Neural cell (in vitro differentiated cells): ENCODE measurements around the gene PTGER1. TPM values are rescaled to one million over a fixed set of nuclear protein-coding genes. Genes with fewer than 3 reads are reported as not detected.

Experiments used
- H2AFZ ChIP-seq: fragments of 200-600, 300-800 bp; sonication (generic), shearing (Covaris generic); 2 replicates; pipeline ENCODE4 v1.6.0; 2014; ENCODE audit warnings: low read depth, mild to moderate bottlenecking, antibody characterized with exemption, low read length, moderate library complexity
- H3F3A ChIP-seq: fragments of 200-600 bp; shearing (Covaris generic); 2 replicates; pipeline ENCODE4 v1.6.1; 2016; ENCODE audit warnings: mild to moderate bottlenecking, moderate library complexity, mixed read lengths, antibody characterized with exemption, low read length; ENCODE audit not compliant: insufficient read depth, poor library complexity, severe bottlenecking
- H3K27ac ChIP-seq: fragments of 200-600, 300-800 bp; sonication (generic), shearing (Covaris generic); 2 replicates; pipeline ENCODE4 v1.5.1; 2014; ENCODE audit warnings: mild to moderate bottlenecking, low read length, moderate library complexity
- H3K27me3 ChIP-seq: fragments of 300-800, 200-600 bp; sonication (generic), shearing (Covaris generic); 2 replicates; pipeline ENCODE4 v1.6.0; 2014; ENCODE audit warnings: mild to moderate bottlenecking, low read depth, low read length, moderate library complexity; ENCODE audit not compliant: insufficient read depth
- H3K36me3 ChIP-seq: fragments of 300-800, 200-600 bp; sonication (generic), shearing (Covaris generic); 2 replicates; pipeline ENCODE4 v1.5.1; 2014; ENCODE audit warnings: mild to moderate bottlenecking, antibody characterized with exemption, low read length, moderate library complexity; ENCODE audit not compliant: insufficient read depth
- H3K4me2 ChIP-seq: fragments of 300-800, 200-600 bp; sonication (generic), shearing (Covaris generic); 2 replicates; pipeline ENCODE4 v1.6.0; 2014; ENCODE audit warnings: mild to moderate bottlenecking, low read length
- H3K4me3 ChIP-seq: fragments of 300-800, 200-600 bp; sonication (generic), shearing (Covaris generic); 2 replicates; pipeline ENCODE4 v1.5.1; 2014; ENCODE audit warnings: mild to moderate bottlenecking, low read length, moderate library complexity
- H3K79me2 ChIP-seq: fragments of 200-600 bp; shearing (Covaris generic); replicated peaks from 2 replicates; pipeline ENCODE4 v1.6.0; 2014; ENCODE audit warnings: mild to moderate bottlenecking, low read length, moderate library complexity; ENCODE audit not compliant: insufficient read depth
- H3K9ac ChIP-seq: fragments of 300-800, 200-600 bp; sonication (generic), shearing (Covaris generic); 2 replicates; pipeline ENCODE4 v1.6.1; 2016; ENCODE audit warnings: mild to moderate bottlenecking, low read length, mixed read lengths
- H3K9me2 ChIP-seq: fragments of 200-600 bp; shearing (Covaris generic); 2 replicates; pipeline ENCODE4 v1.6.1; 2016; ENCODE audit warnings: mild to moderate bottlenecking, low read length, mixed read lengths; ENCODE audit not compliant: insufficient read depth
- H3K9me3 ChIP-seq: fragments of 200-600, 300-800 bp; sonication (generic), shearing (Covaris generic); 2 replicates; pipeline ENCODE4 v1.6.1; 2016; ENCODE audit warnings: mild to moderate bottlenecking, mixed run types, low read length, moderate library complexity, mixed read lengths
- H4K20me1 ChIP-seq: fragments of 200-600 bp; shearing (Covaris generic); 2 replicates; pipeline ENCODE4 v1.6.1; 2016; ENCODE audit warnings: mild to moderate bottlenecking, mixed run types; ENCODE audit not compliant: insufficient read depth
- EP300 ChIP-seq: fragments of 450-650 bp; conservative IDR thresholded peaks from 2 replicates; pipeline ENCODE4 v1.6.1; 2014; ENCODE audit warnings: antibody characterized with exemption, mild to moderate bottlenecking, moderate library complexity; ENCODE audit not compliant: poor library complexity, severe bottlenecking
- EZH2 ChIP-seq: fragments of 200-600, 300-800 bp; shearing (Covaris generic), sonication (generic); IDR thresholded peaks from 2 replicates; pipeline ENCODE4 v1.6.1; 2014; ENCODE audit warnings: antibody characterized with exemption, low read length, borderline replicate concordance, mild to moderate bottlenecking; ENCODE audit not compliant: insufficient read depth, poor library complexity, severe bottlenecking
- MXI1 ChIP-seq: fragments of 450-650 bp; conservative IDR thresholded peaks from 2 replicates; pipeline ENCODE4 v1.6.1; 2014; ENCODE audit warnings: antibody characterized with exemption, mild to moderate bottlenecking; ENCODE audit not compliant: poor library complexity, severe bottlenecking
- POLR2AphosphoS5 ChIP-seq: IDR thresholded peaks from 2 replicates; pipeline ENCODE4 v1.6.1; 2012
- RAD21 ChIP-seq: fragments of 450-650 bp; conservative IDR thresholded peaks from 2 replicates; pipeline ENCODE4 v1.6.1; 2014; ENCODE audit warnings: antibody characterized with exemption, mild to moderate bottlenecking, moderate library complexity
- TAF1 ChIP-seq: IDR thresholded peaks from 2 replicates; pipeline ENCODE4 v1.6.1; 2012; ENCODE audit warnings: low read depth
- polyA plus RNA-seq: library from polyadenylated mRNA; depleted of rRNA; stranded (reverse); fragments of >200 nt; gene quantifications from 2 replicates; pipeline ENCODE4 v1.2.3, GENCODE V29; 2014
- TF ChIP-seq, protein P1 (sequence below): IDR thresholded peaks from 2 replicates; pipeline ENCODE4 v1.6.1; 2012; ENCODE audit warnings: borderline replicate concordance

Gene PTGER1
- polyA plus RNA-seq, 1 donor from 2014 or later: not detected

DNA sequence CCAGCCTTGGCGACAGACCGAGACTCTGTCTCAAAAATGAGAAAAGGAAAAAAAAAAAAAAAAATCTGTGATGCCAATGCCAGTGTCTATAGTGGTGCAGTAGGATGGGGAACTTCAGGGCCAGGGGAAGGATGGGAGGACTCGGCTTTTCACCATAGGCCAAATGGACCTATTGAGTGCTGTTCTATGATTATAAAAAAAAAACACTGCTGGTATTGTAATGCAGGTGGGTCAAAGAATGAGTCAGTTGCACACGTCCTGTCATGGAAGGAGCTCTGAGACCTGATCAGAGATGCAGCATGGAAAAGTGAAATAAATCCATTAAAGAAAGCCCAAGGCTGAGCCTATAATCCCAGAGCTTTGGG lies 36.1 kb upstream of the PTGER1 start:
- Histone ChIP-seq H3K4me3 (no peak overlapping the region), H3K9me2 (no peaks in the 10 kb centered on the region), H3K9me3 (no peaks in the 10 kb centered on the region), H3K27ac (no peak overlapping the region), H2AFZ (no peak overlapping the region), H4K20me1 (no peaks in the 10 kb centered on the region), H3K4me2 (no peak overlapping the region), H3K36me3 (no peaks in the 10 kb centered on the region), H3K27me3 (no peaks in the 10 kb centered on the region), H3K9ac (no peak overlapping the region), H3K79me2 (peaks cover 3% of the 10 kb centered on the region), H3F3A (no peaks in the 10 kb centered on the region)
- TF ChIP-seq, protein P1, sequence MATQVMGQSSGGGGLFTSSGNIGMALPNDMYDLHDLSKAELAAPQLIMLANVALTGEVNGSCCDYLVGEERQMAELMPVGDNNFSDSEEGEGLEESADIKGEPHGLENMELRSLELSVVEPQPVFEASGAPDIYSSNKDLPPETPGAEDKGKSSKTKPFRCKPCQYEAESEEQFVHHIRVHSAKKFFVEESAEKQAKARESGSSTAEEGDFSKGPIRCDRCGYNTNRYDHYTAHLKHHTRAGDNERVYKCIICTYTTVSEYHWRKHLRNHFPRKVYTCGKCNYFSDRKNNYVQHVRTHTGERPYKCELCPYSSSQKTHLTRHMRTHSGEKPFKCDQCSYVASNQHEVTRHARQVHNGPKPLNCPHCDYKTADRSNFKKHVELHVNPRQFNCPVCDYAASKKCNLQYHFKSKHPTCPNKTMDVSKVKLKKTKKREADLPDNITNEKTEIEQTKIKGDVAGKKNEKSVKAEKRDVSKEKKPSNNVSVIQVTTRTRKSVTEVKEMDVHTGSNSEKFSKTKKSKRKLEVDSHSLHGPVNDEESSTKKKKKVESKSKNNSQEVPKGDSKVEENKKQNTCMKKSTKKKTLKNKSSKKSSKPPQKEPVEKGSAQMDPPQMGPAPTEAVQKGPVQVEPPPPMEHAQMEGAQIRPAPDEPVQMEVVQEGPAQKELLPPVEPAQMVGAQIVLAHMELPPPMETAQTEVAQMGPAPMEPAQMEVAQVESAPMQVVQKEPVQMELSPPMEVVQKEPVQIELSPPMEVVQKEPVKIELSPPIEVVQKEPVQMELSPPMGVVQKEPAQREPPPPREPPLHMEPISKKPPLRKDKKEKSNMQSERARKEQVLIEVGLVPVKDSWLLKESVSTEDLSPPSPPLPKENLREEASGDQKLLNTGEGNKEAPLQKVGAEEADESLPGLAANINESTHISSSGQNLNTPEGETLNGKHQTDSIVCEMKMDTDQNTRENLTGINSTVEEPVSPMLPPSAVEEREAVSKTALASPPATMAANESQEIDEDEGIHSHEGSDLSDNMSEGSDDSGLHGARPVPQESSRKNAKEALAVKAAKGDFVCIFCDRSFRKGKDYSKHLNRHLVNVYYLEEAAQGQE: no peak
- TF ChIP-seq EP300 (no peak), RAD21 (no peak), EZH2 (no peak), TAF1 (no peak), POLR2AphosphoS5 (no peak)

DNA sequence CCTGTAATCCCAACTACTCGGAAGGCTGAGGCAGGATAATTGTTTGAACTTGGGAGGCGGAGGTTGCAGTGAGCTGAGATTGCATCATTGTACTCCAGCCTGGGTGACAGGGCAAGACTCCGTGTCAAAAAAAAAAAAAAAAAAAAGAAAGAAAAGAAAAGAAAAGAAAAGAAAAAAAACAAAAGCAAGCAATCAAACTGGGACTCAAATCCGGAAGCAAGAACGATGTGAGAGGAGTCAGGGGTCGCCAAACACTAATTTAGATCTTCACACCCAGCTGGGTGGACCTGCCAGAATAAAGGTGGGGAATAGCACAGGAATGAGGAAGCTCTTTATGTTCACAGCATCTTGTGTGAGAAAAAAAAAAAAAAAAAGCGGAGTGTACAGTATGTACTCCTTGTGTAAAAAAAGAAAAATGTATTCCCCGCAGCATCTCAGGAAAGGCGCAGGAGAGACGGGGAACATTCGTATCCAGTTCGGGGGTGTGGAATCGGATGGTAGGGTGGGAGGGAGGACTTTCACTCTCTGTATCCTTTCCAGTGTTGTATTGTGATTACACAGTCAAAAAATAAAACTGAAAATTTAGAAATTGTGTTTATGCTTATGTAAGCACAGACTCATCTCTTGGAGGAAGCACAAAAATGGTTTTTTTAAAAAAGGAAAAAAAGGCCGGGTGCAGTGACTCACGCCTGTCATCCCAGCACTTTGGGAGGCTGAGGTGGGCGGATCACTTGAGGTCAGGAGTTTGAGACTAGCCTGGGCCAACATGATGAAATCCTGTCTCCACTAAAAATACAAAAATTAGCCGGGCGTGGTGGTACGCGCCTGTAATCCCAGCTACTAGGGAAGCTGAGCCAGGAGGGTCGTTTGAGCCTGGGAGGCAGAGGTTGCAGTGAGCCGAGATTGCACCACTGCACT lies 35.4 kb upstream of the PTGER1 start:
- H3K4me2 ChIP-seq: no peak overlapping the region
- no peaks in the 10 kb centered on the region for H3K27me3 ChIP-seq
- no peaks in the 10 kb centered on the region for H3K9me3 ChIP-seq

More for the DNA sequence above, 35.4 kb upstream of the PTGER1 start:
- H3K9ac ChIP-seq: no peak overlapping the region
- no peak overlapping the region for H3K27ac ChIP-seq
- no peaks in the 10 kb centered on the region for H3F3A ChIP-seq
- no peaks in the 10 kb centered on the region for H3K36me3 ChIP-seq
- H3K4me3 ChIP-seq: no peak overlapping the region
- TF ChIP-seq, protein P1: no peak
- no peak for TF ChIP-seq TAF1
- TF ChIP-seq EZH2: no peak
- no peak for TF ChIP-seq MXI1
- no peaks in the 10 kb centered on the region for H3K9me2 ChIP-seq
- H3K79me2 ChIP-seq: no peaks in the 10 kb centered on the region
- H2AFZ ChIP-seq: no peak overlapping the region
- no peaks in the 10 kb centered on the region for H4K20me1 ChIP-seq
